Sigmoid colon (tissue), 7 donors: ENCODE measurements around the gene ELF4. TPM values are rescaled to one million over a fixed set of nuclear protein-coding genes. Genes with fewer than 3 reads are reported as not detected.

Experiments used
- DNase-seq: peaks from one replicate; pipeline ENCODE4 v3.0.0-alpha.2; 2019
- H3K27ac ChIP-seq, 4 donors: fragments of 200-600 bp; sonication (generic); one replicate each; pipeline ENCODE4 v1.5.1; 2016 to 2019; ENCODE audit warnings: mild to moderate bottlenecking in 1 of 4
- H3K27me3 ChIP-seq, 3 donors: fragments of 200-600 bp; sonication (generic); one replicate each; pipeline ENCODE4 v1.5.1; 2019; ENCODE audit warnings: mild to moderate bottlenecking in 1 of 3
- H3K36me3 ChIP-seq, 4 donors: fragments of 200-600 bp; sonication (generic); one replicate each; pipeline ENCODE4 v1.5.1; 2016 to 2019
- H3K4me1 ChIP-seq, 4 donors: fragments of 200-600 bp; sonication (generic); one replicate each; pipeline ENCODE4 v1.5.1; 2017 to 2019
- H3K4me3 ChIP-seq, 4 donors: fragments of 200-600 bp; sonication (generic); one replicate each; pipeline ENCODE4 v1.5.1; 2017 to 2019; ENCODE audit warnings: mild to moderate bottlenecking in 2 of 4, moderate library complexity in 1 of 4
- H3K9me3 ChIP-seq, 4 donors: fragments of 200-600 bp in 3 of 4; sonication (generic) in 3 of 4; one replicate each; pipeline versions ENCODE4 v1.5.1 to v1.6.1; 2013 to 2019
- CTCF ChIP-seq, 4 experiments: fragments of 450-650 bp in 3 of 4; fragments of 200-600 bp in 1 of 4; IDR thresholded peaks; one replicate each; pipeline ENCODE4 v1.5.1; 2016 to 2019; ENCODE audit warnings: antibody characterized with exemption in 4 of 4, mild to moderate bottlenecking in 3 of 4, moderate library complexity in 2 of 4
- EP300 ChIP-seq, 4 donors: sonication (generic); formaldehyde crosslinking; IDR thresholded peaks; one replicate each; pipeline ENCODE4 v1.6.1; 2017; ENCODE audit warnings: antibody characterized with exemption in 4 of 4
- POLR2A ChIP-seq, 2 donors: fragments of 450-650 bp; IDR thresholded peaks; one replicate each; pipeline ENCODE4 v1.6.1; 2016; ENCODE audit warnings: antibody characterized with exemption in 2 of 2, mild to moderate bottlenecking in 2 of 2, moderate library complexity in 2 of 2
- POLR2AphosphoS5 ChIP-seq, 4 donors: sonication (generic); formaldehyde crosslinking; IDR thresholded peaks; one replicate each; pipeline ENCODE4 v1.6.1; 2017; ENCODE audit warnings: antibody characterized with exemption in 4 of 4
- WGBS, 2 donors: extraction: QIAGEN DNeasy Blood & Tissue Kit; methylation state at CpG; one replicate each; pipeline ENCODE4 v1.1.7; 2013; 5-methylcytosine and 5-hydroxymethylcytosine counted together
- intact Hi-C: fragments of 100-400 bp; cut with DNase I; formaldehyde crosslinking; loops from one replicate; pipeline ENCODE4 v1.15.1; 2023
- polyA plus RNA-seq, 3 donors: library from polyadenylated mRNA; stranded (reverse); fragments of 200-250 nt; gene quantifications; one replicate each; pipeline ENCODE4 v1.2.3, GENCODE V29; 2013
- total RNA-seq, 4 donors: library from RNA; depleted of rRNA; stranded (reverse); fragments of >200 nt; gene quantifications; one replicate each; pipeline ENCODE4 v1.1.0, GENCODE V29; 2016
- donor health status: healthy with polysubstance abuse.
- donor health status: Bipolar disorder and iron deficiency.
- donor health status: healthy.

Gene ELF4
- total and polyA plus RNA-seq, 7 donors = 4.6 to 25.9 (median 7.8) TPM

GRCh38 chrX:130124577-130124976, 14.3 kb upstream of the ELF4 start:
- H3K27me3 ChIP-seq = no peaks in the 10 kb centered on the region
- H3K9me3 ChIP-seq = no peaks in the 10 kb centered on the region
- no peak for TF ChIP-seq POLR2AphosphoS5 (IDR thresholded peaks at IDR 0.05)
- TF ChIP-seq POLR2A (IDR thresholded peaks at IDR 0.05) = no peak
- no peak for TF ChIP-seq EP300 (IDR thresholded peaks at IDR 0.05)
- no peak for TF ChIP-seq CTCF (IDR thresholded peaks at IDR 0.05)
- no peak for DNase-seq
- peaks cover 0 to 10% (median 0%) of the 10 kb centered on the region in 4 donors for H3K36me3 ChIP-seq
- intact Hi-C loops = loop anchor here (5.0 kb wide), 1 partner anchor 38 kb away; no protein-coding TSS in a partner anchor
- H3K4me3 ChIP-seq = no peak overlapping the region
- H3K4me1 ChIP-seq = peaks cover 0 to 35% (median 17%) of the 10 kb centered on the region in 4 donors
- 94 to 95% methylated on average over 4 of the region's 4 CpGs for WGBS, 2 donors
- H3K27ac ChIP-seq = peak overlapping the region; percentile 56 to 81 (median 74)

- DNase-seq = no peak
- WGBS, 2 donors = 39 to 69% methylated on average over 13 of the region's 13 CpGs
- Histone ChIP-seq H3K9me3 (no peaks in the 10 kb centered on the region), H3K27me3 (no peaks in the 10 kb centered on the region), H3K36me3 (no peaks in the 10 kb centered on the region), H3K4me1 (peaks cover 0 to 51% (median 27%) of the 10 kb centered on the region in 4 donors), H3K27ac (peak overlapping the region; percentile 65 to 81 (median 74)), H3K4me3 (peak overlapping the region in 3 of 4 donors; percentile 31 to 46 (median 45))
- no peak for TF ChIP-seq EP300 (IDR thresholded peaks at IDR 0.05)
- TF ChIP-seq CTCF (IDR thresholded peaks at IDR 0.05) = no peak
- no peak for TF ChIP-seq POLR2AphosphoS5 (IDR thresholded peaks at IDR 0.05)
- TF ChIP-seq POLR2A (IDR thresholded peaks at IDR 0.05) = no peak
- intact Hi-C loops = loop anchor here (2.0 to 5.0 kb wide), 2 partner anchors 41 kb away; no protein-coding TSS in a partner anchor
Observed at GRCh38 chrX:130121505-130121800, 11.2 kb upstream of the ELF4 start.

- peaks cover 0 to 48% (median 25%) of the 10 kb centered on the region in 4 donors for H3K4me1 ChIP-seq
- intact Hi-C loops = loop anchor here (2.0 to 5.0 kb wide), 2 partner anchors 40 to 41 kb away; no protein-coding TSS in a partner anchor
- 1 to 4% methylated on average over 58 of the region's 58 CpGs for WGBS, 2 donors
- TF ChIP-seq POLR2A (IDR thresholded peaks at IDR 0.05) (no peak), EP300 (IDR thresholded peaks at IDR 0.05) (no peak), CTCF (IDR thresholded peaks at IDR 0.05) (peak; percentile 57 to 66 (median 62)), POLR2AphosphoS5 (IDR thresholded peaks at IDR 0.05) (peak in 2 of 4 donors; percentile 39 to 49)
- H3K27me3 ChIP-seq = no peaks in the 10 kb centered on the region
- H3K36me3 ChIP-seq = no peaks in the 10 kb centered on the region
- H3K4me3 ChIP-seq = peak overlapping the region; percentile 16 to 46 (median 38)
- H3K9me3 ChIP-seq = no peaks in the 10 kb centered on the region
- DNase-seq = peak; percentile 89
- H3K27ac ChIP-seq = peak overlapping the region; percentile 65 to 81 (median 74)
Observed at GRCh38 chrX:130120746-130121504, 10.6 kb upstream of the ELF4 start.

GRCh38 chrX:130120321-130120731, 10.0 kb upstream of the ELF4 start:
- peak overlapping the region; percentile 65 to 81 (median 74) for H3K27ac ChIP-seq
- no peaks in the 10 kb centered on the region for H3K27me3 ChIP-seq
- TF ChIP-seq CTCF (IDR thresholded peaks at IDR 0.05) (no peak), POLR2A (IDR thresholded peaks at IDR 0.05) (no peak), EP300 (IDR thresholded peaks at IDR 0.05) (no peak), POLR2AphosphoS5 (IDR thresholded peaks at IDR 0.05) (no peak)
- H3K9me3 ChIP-seq = no peaks in the 10 kb centered on the region
- H3K4me1 ChIP-seq = peaks cover 0 to 42% (median 21%) of the 10 kb centered on the region in 4 donors
- no peaks in the 10 kb centered on the region for H3K36me3 ChIP-seq
- 22 to 26% methylated on average over 28 of the region's 28 CpGs for WGBS, 2 donors
- no peak for DNase-seq
- intact Hi-C loops = loop anchor here (2.0 to 5.0 kb wide), 2 partner anchors 40 to 42 kb away; no protein-coding TSS in a partner anchor
- H3K4me3 ChIP-seq = peak overlapping the region; percentile 16 to 46 (median 38)
